K562 (cell line): Measurements from ENCODE around the gene ARMC2. TPM values are rescaled to one million over a fixed set of nuclear protein-coding genes. Genes with fewer than 3 reads are reported as not detected.
A peak's percentile ranks its signal among the peaks of the same experiment; 100 is the strongest.

Experiments
- ATAC-seq: fragments of 200-7000 bp; cut with Tn5 transposase; 3 replicates; pipeline ENCODE4 v1.9.1; 2020; ENCODE audit warnings: moderate library complexity
- BruUV-seq: library from RNA; stranded (reverse); fragments of 400-500 nt; replicated peaks from 2 replicates; lab custom pipeline; 2021; lab: Mats Ljungman, UMichigan
- CTCF ChIA-PET: fragments of 300-600 bp; formaldehyde crosslinking; extraction: SDS; loops from one replicate; lab custom pipeline; 2021; ENCODE audit warnings: low intra/inter-chr PET ratio; lab: Yijun Ruan, JAX
- POLR2A ChIA-PET: fragments of 300-600, 350-650 bp; sonication (Branson Sonifier 250); formaldehyde crosslinking; extraction: SDS; loops from one replicate; lab custom pipeline; 2021; ENCODE audit warnings: antibody characterized with exemption, inconsistent platforms; lab: Yijun Ruan, JAX
- DNase-seq, 4 experiments: peaks; one replicate each; pipeline versions ENCODE4 v3.0.0 to v3.0.0-alpha.2; 2011 to 2018; ENCODE audit warnings: low spot score in 3 of 4, mixed read lengths in 3 of 4; ENCODE audit errors: extremely low read depth in 1 of 4
- FAIRE-seq: peaks from 2 replicates; lab custom pipeline; 2011; peaks lifted over from hg19 to GRCh38; lab: Jason Lieb, UNC
- H2AFZ ChIP-seq: 2 replicates; pipeline ENCODE4 v1.6.0; 2011; ENCODE audit warnings: low read depth, low read length, control low read depth, inconsistent platforms
- H3K27ac ChIP-seq: fragments of 200-600 bp; 3 replicates; pipeline ENCODE4 v1.8.0; 2011; ENCODE audit warnings: low read depth, mild to moderate bottlenecking, control low read depth, inconsistent platforms, low read length, moderate library complexity, mixed read lengths; ENCODE audit errors: extremely low read depth
- H3K27me3 ChIP-seq, 2 experiments: fragments of 300-600 bp in 1 of 2; 2 replicates in 1 of 2; 3 replicates in 1 of 2; pipeline versions ENCODE4 v1.6.0 to v1.8.0; 2011; ENCODE audit warnings: inconsistent platforms in 2 of 2, low read length in 2 of 2, mild to moderate bottlenecking in 1 of 2, mixed read lengths in 1 of 2, moderate library complexity in 1 of 2; ENCODE audit not compliant: control insufficient read depth in 2 of 2, insufficient read depth in 2 of 2
- H3K36me3 ChIP-seq: fragments of 300-600 bp; 3 replicates; pipeline ENCODE4 v1.8.0; 2011; ENCODE audit warnings: mild to moderate bottlenecking, low read length, inconsistent platforms; ENCODE audit not compliant: control insufficient read depth, insufficient read depth
- H3K4me1 ChIP-seq, 2 experiments: fragments of 200-600 bp in 1 of 2; replicated peaks in 1 of 2; 2 replicates in 1 of 2; 3 replicates in 1 of 2; pipeline versions ENCODE4 v1.5.1 to v1.8.0; 2011; ENCODE audit warnings: inconsistent platforms in 2 of 2, low read length in 2 of 2, mild to moderate bottlenecking in 1 of 2, mixed read lengths in 1 of 2, moderate library complexity in 1 of 2; ENCODE audit not compliant: control insufficient read depth in 2 of 2, insufficient read depth in 2 of 2
- H3K4me2 ChIP-seq: 2 replicates; pipeline ENCODE4 v1.6.1; 2011; ENCODE audit warnings: low read length, control low read depth, inconsistent platforms, mixed read lengths; ENCODE audit not compliant: insufficient read depth
- H3K4me3 ChIP-seq: fragments of 200-600 bp; sonication (generic), shearing (Covaris generic); 2 replicates; pipeline ENCODE4 v1.5.1; 2016; ENCODE audit warnings: control low read depth, inconsistent platforms
- H3K79me2 ChIP-seq: fragments of 200-600 bp; 3 replicates; pipeline ENCODE4 v1.8.0; 2011; ENCODE audit warnings: low read length, inconsistent platforms; ENCODE audit not compliant: control insufficient read depth, insufficient read depth
- H3K9ac ChIP-seq, 2 experiments: 2 replicates each; pipeline versions ENCODE4 v1.6.0 to v1.6.1; 2011; ENCODE audit warnings: low read depth in 2 of 2, low read length in 2 of 2, control low read depth in 1 of 2, inconsistent platforms in 1 of 2, mild to moderate bottlenecking in 1 of 2, mixed read lengths in 1 of 2; ENCODE audit not compliant: insufficient read depth in 1 of 2
- H3K9me1 ChIP-seq: one replicate; pipeline ENCODE4 v1.6.0; 2011; ENCODE audit warnings: inconsistent platforms, mild to moderate bottlenecking, low read length, moderate library complexity; ENCODE audit not compliant: control insufficient read depth, insufficient read depth
- H3K9me3 ChIP-seq: replicated peaks from 2 replicates; pipeline ENCODE4 v1.5.1; 2011; ENCODE audit warnings: low read depth, low read length, inconsistent platforms; ENCODE audit not compliant: control insufficient read depth, insufficient read depth
- H4K20me1 ChIP-seq: replicated peaks from 2 replicates; pipeline ENCODE4 v1.6.1; 2011; ENCODE audit warnings: low read length, inconsistent platforms, mixed read lengths; ENCODE audit not compliant: control insufficient read depth, insufficient read depth
- ARID1B ChIP-seq: fragments of 450-650 bp; IDR thresholded peaks from 2 replicates; pipeline ENCODE4 v1.6.1; 2016; ENCODE audit warnings: antibody characterized with exemption, mild to moderate bottlenecking, inconsistent platforms
- CBFA2T3 ChIP-seq: fragments of 450-650 bp; IDR thresholded peaks from 2 replicates; pipeline ENCODE4 v1.6.1; 2017
- CTBP1 ChIP-seq: fragments of 450-650 bp; IDR thresholded peaks from 2 replicates; pipeline ENCODE4 v1.6.1; 2016; ENCODE audit warnings: borderline replicate concordance
- E2F5 ChIP-seq: sonication (generic); formaldehyde crosslinking; IDR thresholded peaks from 2 replicates; pipeline ENCODE4 v1.8.0; 2022; ENCODE audit warnings: mild to moderate bottlenecking, missing genetic modification reagents
- ETV1 ChIP-seq: fragments of 450-650 bp; conservative IDR thresholded peaks from 2 replicates; pipeline ENCODE4 v1.6.1; 2016; ENCODE audit warnings: missing genetic modification characterization, control low read depth, low read depth, missing compliant biosample characterization
- EZH2 ChIP-seq: IDR thresholded peaks from 2 replicates; pipeline ENCODE4 v1.6.1; 2012; ENCODE audit warnings: low read depth, mild to moderate bottlenecking, inconsistent platforms, low read length, borderline replicate concordance
- GABPA ChIP-seq: fragments of 200-800 bp; sonication (Bioruptor generic); conservative IDR thresholded peaks from 2 replicates; pipeline ENCODE4 v1.6.1; 2016; ENCODE audit warnings: low read depth, missing genetic modification characterization, missing compliant biosample characterization
- ZNF12 ChIP-seq: sonication (generic); formaldehyde crosslinking; IDR thresholded peaks from 2 replicates; pipeline ENCODE4 v1.4.0; 2020; ENCODE audit warnings: mild to moderate bottlenecking, missing genetic modification reagents
- WGBS: fragments of 100-300 bp; shearing (Covaris generic); methylation state at CpG from one replicate; pipeline ENCODE4 v1.1.6; 2016; ENCODE audit warnings: low coverage, mixed read lengths; ENCODE audit not compliant: insufficient coverage; ENCODE audit errors: missing lambda C conversion rate; 5-methylcytosine and 5-hydroxymethylcytosine counted together
- in situ Hi-C: fragments of 300-500 bp; cut with MboI; formaldehyde crosslinking; loops from 4 replicates; pipeline ENCODE4 v1.15.0; 2018; ENCODE audit warnings: inconsistent platforms, mixed read lengths
- intact Hi-C: fragments of 100-400 bp; cut with micrococcal nuclease; formaldehyde crosslinking; loops from 2 replicates; pipeline ENCODE4 v1.14.2; 2022
- polyA plus RNA-seq, 8 experiments: library from polyadenylated mRNA; depleted of rRNA in 4 of 8; stranded (reverse) in 5 of 8; unstranded in 3 of 8; fragments of >200 nt; fragmentation: Nextera tagmentation in 2 of 8; fragmentation: Illumina TruSeq in 1 of 8; extraction: Ambion mirVana in 2 of 8; extraction: Trizol in 1 of 8; gene quantifications; 2 replicates each; pipeline versions ENCODE4 v1.2.1 to v1.2.3, GENCODE V29; 2011 to 2014; ENCODE audit warnings: inconsistent platforms in 1 of 8, missing spikeins in 1 of 8
- total RNA-seq, 7 experiments: library from RNA; depleted of rRNA in 6 of 7; stranded (reverse); fragments of >200 nt in 6 of 7; fragmentation: Illumina TruSeq in 2 of 7; extraction: Trizol in 2 of 7; gene quantifications; 2 replicates each; pipeline versions ENCODE4 v1.2.1 to v1.2.3, GENCODE V29; 2011 to 2021; ENCODE audit warnings: low replicate concordance in 1 of 7

Gene ARMC2
- total and polyA plus RNA-seq, 9 of the 15 experiments (the other 6 are each of a cell fraction or from before 2014, with no cell fraction given), result 0.14 to 3.0 (median 0.82) TPM

DNA sequence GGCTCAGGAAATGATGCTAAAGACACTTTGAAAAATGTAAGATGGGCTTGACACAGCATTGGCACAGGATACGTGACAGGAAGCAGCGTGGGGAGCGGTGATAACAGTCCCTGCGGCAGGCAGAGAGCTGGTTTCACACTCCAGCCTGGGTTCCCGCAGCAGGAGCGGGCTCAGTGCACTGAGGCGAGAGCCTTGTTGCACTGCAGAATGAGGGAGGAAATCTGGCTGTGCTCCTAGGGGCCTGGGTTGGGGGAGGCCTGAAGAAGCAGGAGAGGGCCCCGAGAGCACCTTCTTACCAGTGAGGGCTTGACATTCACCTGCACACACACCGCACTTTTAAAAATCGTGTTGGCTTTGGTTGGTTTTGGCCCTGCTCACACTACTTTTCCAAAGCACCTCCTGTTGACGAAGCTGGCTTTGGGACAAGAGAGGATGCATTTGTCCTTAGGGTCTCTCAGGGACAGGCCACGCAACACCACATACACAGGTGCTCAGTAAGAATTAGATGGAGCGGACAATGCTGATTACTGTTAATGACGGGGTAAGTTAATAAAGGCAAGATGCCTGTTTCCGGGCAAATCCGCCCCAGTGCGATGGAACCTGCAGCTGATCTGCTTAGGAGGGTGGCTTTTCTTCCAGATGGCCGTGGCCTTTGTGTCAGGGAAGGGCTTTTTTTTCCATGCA is 49.4 kb upstream of the ARMC2 start:
- ChIA-PET CTCF (no interaction called here), POLR2A (interaction anchor here (0.7 to 1.0 kb wide), 2 partner anchors 19 to 245 kb away, joined by 3 read pairs; no protein-coding TSS in a partner anchor)
- FAIRE-seq (no peak), ATAC-seq (peak; percentile 56; the same call in 2 of the 3 replicates), DNase-seq (peak in 1 of 4 experiments; percentile 36)
- H3K4me2 ChIP-seq, result peak overlapping the region; percentile 23; the same call in 1 of the 2 replicates
- H3K27ac ChIP-seq, result no peak overlapping the region
- H3K36me3 ChIP-seq, result no peaks in the 10 kb centered on the region
- BruUV-seq, result no TSS peak
- intact Hi-C loops, result no loop called here
- no peaks in the 10 kb centered on the region; a peak in 2 of 5 replicates for H3K4me1 ChIP-seq
- in situ Hi-C loops, result no loop called here
- no peak for TF ChIP-seq E2F5 (CRISPR knock-in tag)
- 0 out of 2 replicates have a peak, but pooled peaks have one; percentile 32 for TF ChIP-seq GABPA (tag)
- 0 out of 2 replicates have a peak, but pooled peaks have one; percentile 35 for TF ChIP-seq EZH2
- 0 out of 2 replicates have a peak, but pooled peaks have one; percentile 13 for TF ChIP-seq ARID1B
- no peak for TF ChIP-seq ZNF12 (CRISPR knock-in tag)
- peak; percentile 32; the same call in 1 of the 2 replicates for TF ChIP-seq CTBP1
- TF ChIP-seq CBFA2T3, result 0 out of 2 replicates have a peak, but pooled peaks have one; percentile 13
- TF ChIP-seq ETV1 (tag), result peak; percentile 82
- peaks cover 37 to 41% of the 10 kb centered on the region in 2 experiments for H3K27me3 ChIP-seq
- no peaks in the 10 kb centered on the region for H3K9me3 ChIP-seq
- H4K20me1 ChIP-seq, result no peaks in the 10 kb centered on the region
- H3K9me1 ChIP-seq, result no peaks in the 10 kb centered on the region
- H2AFZ ChIP-seq, result no peak overlapping the region
- WGBS, result 5% methylated on average over 18 of the region's 18 CpGs
- H3K9ac ChIP-seq, result no peak overlapping the region
- H3K4me3 ChIP-seq, result no peak overlapping the region
- no peaks in the 10 kb centered on the region for H3K79me2 ChIP-seq
